ENCODE measurements around the gene LSM8.

LSM8 gene

DNA sequence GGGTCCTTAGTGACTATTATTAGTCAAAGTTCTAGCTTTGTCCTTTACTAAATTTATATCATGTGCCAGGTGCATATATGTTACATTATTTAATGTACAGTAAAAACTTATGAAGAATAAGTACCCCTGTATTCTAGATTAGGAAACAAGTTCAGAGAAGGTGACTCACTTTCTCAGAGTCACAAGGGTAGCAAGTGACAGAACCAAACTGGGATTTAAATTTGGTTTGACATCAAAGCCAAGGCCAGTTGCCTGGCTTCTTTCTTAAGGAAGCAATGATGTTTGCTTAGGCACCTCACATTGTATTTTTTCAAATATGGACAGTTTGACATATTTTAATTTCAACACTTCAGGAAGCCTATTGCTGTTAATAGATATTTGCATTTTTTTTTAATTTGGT lies 2.5 kb downstream of the LSM8 start:
- Histone ChIP-seq H3K27ac (replicated peaks) (no peak overlapping the region), H3K27me3 (ENCODE audit: insufficient read depth, poor library complexity, severe bottlenecking) (no peaks in the 10 kb centered on the region), H3K4me3 (replicated peaks; ENCODE audit: insufficient read depth, low read length) (no peak overlapping the region)
- TF ChIP-seq GABPA (IDR thresholded peaks at IDR 0.05; ENCODE audit: low read depth), result no peak
- TF ChIP-seq CTCF (IDR thresholded peaks at IDR 0.05; ENCODE audit: insufficient read depth, low read length), result no peak
- no peak for TF ChIP-seq REST (IDR thresholded peaks at IDR 0.05; ENCODE audit: insufficient replicate concordance, low read depth)
- TF ChIP-seq POLR2AphosphoS5 (IDR thresholded peaks at IDR 0.05; ENCODE audit: low read depth), result no peak
- no peak for TF ChIP-seq SPI1 (IDR thresholded peaks at IDR 0.05; ENCODE audit: borderline replicate concordance, low read depth)
- peak in 1 of 2 experiments; percentile 14 for DNase-seq (ENCODE audit: low read depth in 1 of 2, low spot score in 1 of 2)

DNA sequence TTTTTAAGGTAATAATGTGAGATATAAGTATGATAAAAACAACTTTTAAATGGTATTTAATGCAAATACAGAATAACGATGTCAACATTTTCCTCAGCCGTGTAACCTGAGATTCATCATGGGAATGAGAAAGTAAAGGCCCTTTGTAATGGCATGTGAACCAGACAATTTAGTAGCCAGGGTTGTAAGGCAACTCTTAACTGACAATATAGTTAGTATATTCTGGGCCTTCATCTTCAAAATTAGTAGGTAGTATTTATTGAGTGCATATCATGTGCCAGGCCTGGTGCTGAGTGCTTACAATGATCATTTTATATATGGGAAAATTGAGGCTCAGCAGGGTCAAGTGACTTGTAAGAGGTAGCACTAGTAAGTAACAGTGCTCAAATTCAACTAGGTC lies 10.6 kb downstream of the LSM8 start:
- H3K27ac ChIP-seq (replicated peaks), result no peak overlapping the region
- H3K27me3 ChIP-seq (ENCODE audit: insufficient read depth, poor library complexity, severe bottlenecking), result no peaks in the 10 kb centered on the region
- no peak for DNase-seq (ENCODE audit: low read depth in 1 of 2, low spot score in 1 of 2)
- TF ChIP-seq GABPA (IDR thresholded peaks at IDR 0.05; ENCODE audit: low read depth) (no peak), SPI1 (IDR thresholded peaks at IDR 0.05; ENCODE audit: borderline replicate concordance, low read depth) (no peak), REST (IDR thresholded peaks at IDR 0.05; ENCODE audit: insufficient replicate concordance, low read depth) (no peak), POLR2AphosphoS5 (IDR thresholded peaks at IDR 0.05; ENCODE audit: low read depth) (no peak), CTCF (IDR thresholded peaks at IDR 0.05; ENCODE audit: insufficient read depth, low read length) (no peak)
- H3K4me3 ChIP-seq (replicated peaks; ENCODE audit: insufficient read depth, low read length), result no peak overlapping the region

DNA sequence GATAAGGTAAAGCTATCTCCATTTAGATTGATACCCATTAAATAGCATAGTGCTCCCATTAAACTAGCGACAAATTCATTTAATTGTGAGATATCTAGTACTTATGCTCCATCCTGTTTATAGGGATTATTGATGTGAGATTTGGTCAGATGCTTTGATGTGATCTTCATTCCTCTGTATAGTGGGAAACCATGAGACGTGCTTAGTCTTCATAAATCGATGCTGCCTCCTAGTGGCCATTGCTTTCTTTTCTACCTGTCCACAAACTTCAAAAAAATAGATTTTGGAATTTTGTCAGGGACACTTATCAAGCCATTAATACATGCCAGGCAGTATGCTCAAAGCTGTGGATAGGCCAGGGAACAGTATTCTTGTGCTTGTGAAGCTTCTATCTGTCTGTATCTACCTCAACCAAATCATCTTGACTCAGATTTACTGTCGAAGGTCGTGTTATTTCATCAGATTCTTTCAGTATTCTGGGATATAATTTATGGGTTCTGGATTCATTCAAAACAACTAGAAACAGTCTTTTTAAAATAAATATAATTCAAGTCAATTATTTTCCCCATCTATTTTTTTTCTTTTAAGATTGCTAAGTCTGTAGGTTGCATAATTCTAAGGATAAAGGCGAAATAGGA lies 12.0 kb downstream of the LSM8 start:
- Histone ChIP-seq H3K27ac (replicated peaks) (no peak overlapping the region), H3K27me3 (ENCODE audit: insufficient read depth, poor library complexity, severe bottlenecking) (no peaks in the 10 kb centered on the region), H3K4me3 (replicated peaks; ENCODE audit: insufficient read depth, low read length) (no peak overlapping the region)
- peak; percentile 55 for TF ChIP-seq CTCF (IDR thresholded peaks at IDR 0.05; ENCODE audit: insufficient read depth, low read length)
- TF ChIP-seq REST (IDR thresholded peaks at IDR 0.05; ENCODE audit: insufficient replicate concordance, low read depth), result no peak
- TF ChIP-seq POLR2AphosphoS5 (IDR thresholded peaks at IDR 0.05; ENCODE audit: low read depth), result no peak
- no peak for TF ChIP-seq SPI1 (IDR thresholded peaks at IDR 0.05; ENCODE audit: borderline replicate concordance, low read depth)
- no peak for TF ChIP-seq GABPA (IDR thresholded peaks at IDR 0.05; ENCODE audit: low read depth)
- peak; percentile 21 to 59 for DNase-seq (ENCODE audit: low read depth in 1 of 2, low spot score in 1 of 2)
